ENCODE measurements around the gene PTPRN2. TPM values are rescaled to one million over a fixed set of nuclear protein-coding genes. Genes with fewer than 3 reads are reported as not detected.

Gene PTPRN2
- polyA plus RNA-seq, 4 donors: 7.3 to 11.4 (median 8.0) TPM

DNA sequence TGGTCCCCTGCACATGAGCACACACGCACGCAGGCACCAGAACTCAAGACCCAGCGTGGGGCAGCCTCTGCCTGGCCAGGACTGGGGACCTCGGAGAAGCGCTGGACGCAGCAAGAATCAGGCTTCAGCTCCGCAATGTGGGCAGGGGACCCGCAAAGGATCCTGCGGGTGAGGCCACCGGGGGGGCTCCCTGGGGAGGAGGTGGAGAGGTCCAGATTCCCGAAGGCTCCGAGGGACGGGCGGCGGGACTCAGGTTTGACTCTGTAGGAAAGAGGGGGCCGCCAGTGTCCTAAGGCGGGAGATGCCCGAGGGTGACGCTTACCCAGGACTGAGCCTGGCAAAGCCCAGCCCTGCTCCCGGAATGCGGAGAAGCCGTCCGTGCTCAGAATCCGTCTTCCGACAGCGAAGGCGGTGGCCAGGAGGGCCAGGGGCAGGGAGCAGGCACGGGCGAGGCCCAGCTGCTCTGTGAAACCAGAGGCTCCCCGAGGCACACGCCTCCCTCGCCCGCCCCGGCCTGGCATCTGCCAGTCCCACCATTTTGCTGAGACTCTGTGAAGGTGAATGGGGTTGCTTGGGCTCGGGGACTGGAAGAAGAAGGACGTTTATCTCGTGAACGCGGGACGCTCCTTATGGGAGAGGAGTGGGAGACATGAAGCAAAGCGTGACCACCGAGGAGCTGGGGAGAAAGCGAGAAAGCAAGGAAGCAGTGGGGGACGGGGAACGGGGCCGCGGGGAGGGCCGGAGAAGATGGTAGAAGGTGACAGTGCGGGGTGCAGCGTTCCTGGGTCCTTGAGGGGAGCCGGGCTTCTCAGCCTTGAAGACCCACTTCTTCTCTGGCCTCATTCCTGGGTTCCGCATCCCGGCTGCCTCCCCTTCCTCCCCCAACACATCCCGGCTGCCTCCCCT is 489.2 kb downstream of the PTPRN2 start:
- no peak for DNase-seq (ENCODE audit: low read depth in 4 of 4, low spot score in 2 of 4)

DNA sequence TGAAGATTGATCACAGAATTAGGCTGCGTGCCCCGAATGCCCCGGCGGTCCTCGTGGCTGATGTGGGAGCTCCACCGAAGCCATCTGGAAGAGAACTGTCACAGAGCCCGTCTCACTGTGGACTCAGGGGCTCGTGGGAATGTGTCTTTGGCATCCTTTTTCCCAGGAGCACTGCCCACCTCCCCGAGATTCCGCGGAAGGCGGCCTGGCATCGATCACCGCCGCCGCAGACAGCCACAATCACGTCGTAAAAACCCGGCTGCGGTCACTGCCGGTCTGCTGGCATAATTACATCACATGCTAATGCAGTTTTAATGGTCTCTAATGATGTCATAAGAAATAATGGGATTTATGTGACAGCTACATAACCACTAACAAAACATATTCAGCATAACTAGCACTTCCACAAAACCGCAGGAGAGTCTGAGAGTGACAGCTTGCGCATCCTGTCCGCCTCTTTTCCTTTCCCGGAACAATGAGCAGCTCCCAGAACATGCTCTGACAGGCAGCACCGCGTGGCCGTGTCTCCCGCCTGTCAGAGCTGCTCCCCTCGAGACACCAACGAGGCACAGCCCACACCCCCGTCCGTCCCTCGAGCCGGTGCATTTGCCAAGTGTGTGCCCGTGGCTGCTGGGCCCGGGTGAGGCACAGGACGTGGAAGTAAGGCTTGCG is 490.0 kb downstream of the PTPRN2 start:
- no peak for DNase-seq (ENCODE audit: low read depth in 4 of 4, low spot score in 2 of 4)

DNA sequence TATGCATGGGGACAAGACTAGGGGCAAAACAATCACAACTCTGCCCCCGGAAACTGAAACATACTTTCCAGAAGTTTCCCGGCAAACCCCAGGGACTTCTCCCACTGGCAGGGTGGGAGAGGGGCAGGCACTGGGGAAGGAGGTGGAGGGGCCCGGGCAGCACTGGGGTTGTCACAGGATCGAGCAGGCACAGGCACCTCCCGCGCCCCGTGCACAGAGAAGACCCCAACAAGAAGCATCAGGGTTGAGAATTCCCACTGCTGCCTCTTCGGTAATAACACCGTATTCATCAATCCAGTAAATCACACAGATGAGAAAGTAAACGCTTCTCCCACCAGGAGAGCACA is 490.5 kb downstream of the PTPRN2 start:
- no peak for DNase-seq (ENCODE audit: low read depth in 4 of 4, low spot score in 2 of 4)

DNA sequence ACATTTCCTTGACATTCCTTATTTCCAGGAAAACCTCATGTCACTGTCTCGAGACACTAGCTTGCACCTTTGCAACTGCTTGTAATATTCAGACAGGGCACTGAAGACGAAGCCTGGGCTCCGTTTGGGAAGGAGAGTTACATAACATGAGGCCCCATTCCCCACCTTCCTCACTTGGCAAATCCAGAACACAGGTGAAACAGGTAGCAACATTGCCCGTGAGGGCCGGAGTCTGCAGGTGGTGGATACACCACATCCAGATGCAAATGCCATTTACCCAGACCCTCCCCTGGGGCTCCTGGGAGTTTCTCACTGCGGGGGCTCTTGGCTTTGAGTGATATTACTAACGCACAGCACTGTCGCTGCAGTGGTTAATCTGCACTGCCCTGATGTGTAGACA is 491.0 kb downstream of the PTPRN2 start:
- no peak for DNase-seq (ENCODE audit: low read depth in 4 of 4, low spot score in 2 of 4)

DNA sequence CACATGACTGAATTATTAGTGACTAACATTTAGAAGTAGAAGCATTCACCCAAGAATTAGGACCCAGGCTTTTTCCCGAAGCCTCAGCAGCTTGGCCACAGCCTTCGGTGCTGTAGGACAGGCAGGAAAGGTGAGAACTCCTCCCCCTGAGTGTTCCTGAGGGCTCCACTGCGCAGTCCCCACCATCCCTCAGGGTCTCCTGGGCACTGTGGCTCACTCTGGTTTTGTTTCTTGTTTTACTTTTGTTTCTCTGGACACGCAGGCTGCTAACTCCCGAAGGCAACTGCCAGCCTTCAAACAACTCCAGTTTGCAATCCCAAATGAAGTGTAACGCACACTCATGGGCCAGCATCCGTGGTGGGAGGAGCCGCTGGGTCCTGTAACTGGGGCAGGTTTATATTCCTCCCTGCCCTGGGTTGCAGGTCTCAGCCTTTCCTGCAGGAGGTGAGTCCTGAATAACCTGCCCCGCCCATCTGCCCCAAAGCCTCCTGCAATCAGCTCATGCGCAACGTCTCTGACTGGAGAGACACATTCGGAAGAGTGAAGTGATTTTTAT is 492.9 kb downstream of the PTPRN2 start:
- DNase-seq (ENCODE audit: low read depth in 4 of 4, low spot score in 2 of 4): no peak

DNA sequence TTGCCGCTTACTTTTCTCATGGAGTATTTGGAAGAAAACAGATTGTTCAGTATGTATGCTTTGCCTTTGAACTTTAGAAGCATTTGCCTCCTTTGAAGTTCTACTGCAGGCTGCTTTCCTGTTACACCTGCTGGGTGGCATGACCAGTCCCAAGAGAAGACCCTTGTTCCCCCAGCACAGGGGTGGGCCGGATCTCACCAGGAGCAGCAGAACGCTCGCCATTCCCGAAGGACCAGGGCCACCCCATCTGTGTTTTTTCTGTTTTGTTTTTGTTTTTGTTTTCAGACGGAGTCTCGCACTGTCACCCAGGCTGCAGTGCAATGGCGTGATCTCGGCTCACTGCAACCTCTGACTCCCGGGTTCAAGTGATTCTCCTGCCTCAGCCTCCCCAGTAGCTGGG is 493.6 kb downstream of the PTPRN2 start:
- DNase-seq (ENCODE audit: low read depth in 4 of 4, low spot score in 2 of 4): no peak

DNA sequence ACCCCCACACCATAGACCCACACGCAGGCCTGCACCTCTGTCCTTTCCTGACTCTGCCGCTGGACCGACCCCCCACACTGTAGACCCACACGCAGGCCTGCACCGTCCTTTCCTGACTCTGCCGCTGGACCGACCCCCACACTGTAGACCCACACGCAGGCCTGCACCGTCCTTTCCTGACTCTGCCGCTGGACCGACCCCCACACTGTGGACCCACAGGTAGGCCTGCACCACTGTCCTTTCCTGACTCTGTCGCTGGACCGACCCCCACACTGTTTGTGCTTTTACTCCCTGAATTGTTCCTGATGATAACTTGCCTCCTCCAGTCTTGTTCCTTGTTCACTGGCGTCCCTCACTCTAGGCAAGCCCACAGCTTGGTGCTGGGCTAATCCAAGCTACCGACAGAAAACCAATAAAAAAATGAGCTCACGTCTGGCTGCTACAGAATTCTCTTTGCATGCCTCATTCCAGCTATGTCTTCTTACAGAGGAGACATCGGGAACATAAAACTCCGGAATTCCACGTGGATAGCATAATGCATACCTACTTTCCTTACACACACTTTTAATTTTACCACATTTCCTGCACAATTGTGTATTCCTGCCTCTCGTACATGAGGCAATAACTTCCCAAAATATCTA is 494.3 kb downstream of the PTPRN2 start:
- DNase-seq (ENCODE audit: low read depth in 4 of 4, low spot score in 2 of 4): no peak

DNA sequence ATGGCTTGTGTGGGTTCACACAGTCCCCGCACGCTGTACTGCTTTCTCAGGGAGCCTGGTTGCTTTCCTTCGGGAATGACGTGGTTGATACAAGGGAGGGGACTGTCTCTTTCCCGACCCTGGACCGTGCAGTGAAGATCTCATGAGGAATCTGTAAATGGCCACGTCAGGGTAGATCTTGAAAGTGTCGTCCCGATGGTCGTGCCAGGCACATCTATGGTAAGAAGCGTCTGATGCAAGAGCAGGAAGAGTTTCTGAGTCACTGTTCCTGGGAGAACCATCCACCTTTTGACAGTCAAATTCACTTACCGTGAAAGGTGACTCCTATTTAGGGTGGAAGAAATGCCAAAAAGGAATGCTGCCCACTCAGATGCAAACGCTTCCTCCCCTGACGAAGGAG is 500.4 kb downstream of the PTPRN2 start:
- no peak for DNase-seq (ENCODE audit: low read depth in 4 of 4, low spot score in 2 of 4)

DNA sequence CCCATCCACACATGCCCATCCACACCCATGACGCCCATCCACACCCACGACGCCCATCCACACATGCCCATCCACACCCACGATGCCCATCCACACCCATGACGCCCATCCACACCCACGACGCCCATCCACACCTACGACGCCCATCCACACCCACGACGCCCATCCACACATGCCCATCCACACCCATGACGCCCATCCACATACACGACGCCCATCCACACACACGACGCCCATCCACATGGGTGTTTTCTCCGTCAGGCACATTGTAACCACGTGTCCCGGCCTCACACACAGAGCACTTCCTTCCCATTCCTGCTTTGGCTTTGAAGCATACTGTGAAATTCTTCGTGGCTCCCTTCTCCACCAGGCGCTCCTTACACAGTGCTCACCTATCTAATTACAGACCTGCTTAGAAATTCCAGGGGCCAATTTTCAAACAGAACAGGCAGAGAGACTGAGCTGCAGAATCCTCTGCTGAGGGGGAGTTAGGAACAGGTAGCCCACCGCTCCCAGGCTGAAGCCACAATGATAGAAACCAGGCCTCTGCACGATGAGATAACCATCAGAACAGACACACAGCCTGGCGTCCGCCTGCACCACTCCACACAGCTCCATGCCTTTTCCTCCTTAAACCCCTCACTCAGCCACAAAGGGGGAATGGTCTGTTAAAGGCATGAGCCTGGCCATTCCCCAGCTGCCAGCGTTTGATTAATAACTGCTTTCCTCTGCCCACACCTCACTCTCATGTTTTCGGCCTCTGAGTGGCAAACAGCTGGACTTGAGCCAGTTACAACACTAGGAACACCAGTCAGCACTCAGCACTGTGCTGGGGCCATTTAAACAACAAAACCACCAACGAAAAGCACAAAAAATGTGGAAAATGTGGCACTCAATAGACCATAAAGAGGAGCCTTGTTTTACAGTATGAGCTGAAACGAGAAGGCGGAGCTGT is 501.6 kb downstream of the PTPRN2 start:
- DNase-seq (ENCODE audit: low read depth in 4 of 4, low spot score in 2 of 4): no peak

DNA sequence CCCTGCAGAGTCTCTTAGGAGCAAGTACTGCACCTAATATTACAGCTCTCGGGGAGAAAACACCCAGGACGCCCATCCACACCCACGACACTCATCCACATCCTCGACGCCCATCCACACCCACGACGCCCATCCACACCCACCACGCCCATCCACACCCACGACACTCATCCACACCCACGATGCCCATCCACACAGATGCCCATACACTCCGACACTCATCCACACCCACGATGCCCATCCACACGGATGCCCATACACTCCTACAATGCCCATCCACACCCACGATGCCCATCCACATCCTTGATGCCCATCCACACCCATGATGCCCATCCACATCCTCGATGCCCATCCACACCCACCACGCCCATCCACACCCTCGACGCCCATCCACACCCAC is 503.1 kb downstream of the PTPRN2 start:
- DNase-seq (ENCODE audit: low read depth in 4 of 4, low spot score in 2 of 4): no peak

DNA sequence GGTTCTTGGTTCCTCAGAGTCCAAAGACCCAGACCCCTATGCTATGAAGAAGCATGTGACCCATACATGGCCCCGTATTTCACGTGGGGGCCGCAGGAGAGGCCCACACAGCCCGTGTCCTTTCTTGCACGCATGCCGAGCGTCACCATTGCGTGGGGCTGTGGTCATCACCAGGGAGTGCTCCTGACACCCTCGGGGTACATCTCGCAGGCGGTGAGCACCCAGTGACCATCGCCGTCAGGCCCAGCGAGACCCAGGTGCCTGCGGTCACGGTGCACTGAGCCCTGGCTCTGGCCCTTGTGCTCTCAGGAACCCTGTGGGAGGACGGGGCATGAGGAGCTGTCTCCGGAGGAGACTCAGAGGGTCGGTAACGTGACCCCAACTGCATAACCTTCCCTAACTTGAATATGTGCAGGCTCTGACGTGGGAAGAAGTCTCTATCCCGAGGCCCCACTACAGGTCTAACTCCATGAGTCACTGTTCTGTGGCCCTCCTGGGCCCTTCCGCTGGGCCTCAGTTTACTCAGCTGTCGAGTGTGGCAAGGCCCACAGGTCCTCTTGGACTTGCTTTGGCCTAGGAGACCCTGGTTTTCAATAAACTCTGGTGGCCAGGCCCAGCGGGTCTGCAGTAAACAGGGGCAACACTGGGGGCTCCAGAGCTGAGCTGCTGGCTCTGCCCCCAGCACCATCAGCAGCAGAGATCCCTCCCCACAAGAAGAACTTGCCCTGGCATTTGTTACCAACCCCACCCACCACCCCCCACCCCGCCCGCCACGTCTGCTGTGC is 503.9 kb downstream of the PTPRN2 start:
- DNase-seq (ENCODE audit: low read depth in 4 of 4, low spot score in 2 of 4): no peak

DNA sequence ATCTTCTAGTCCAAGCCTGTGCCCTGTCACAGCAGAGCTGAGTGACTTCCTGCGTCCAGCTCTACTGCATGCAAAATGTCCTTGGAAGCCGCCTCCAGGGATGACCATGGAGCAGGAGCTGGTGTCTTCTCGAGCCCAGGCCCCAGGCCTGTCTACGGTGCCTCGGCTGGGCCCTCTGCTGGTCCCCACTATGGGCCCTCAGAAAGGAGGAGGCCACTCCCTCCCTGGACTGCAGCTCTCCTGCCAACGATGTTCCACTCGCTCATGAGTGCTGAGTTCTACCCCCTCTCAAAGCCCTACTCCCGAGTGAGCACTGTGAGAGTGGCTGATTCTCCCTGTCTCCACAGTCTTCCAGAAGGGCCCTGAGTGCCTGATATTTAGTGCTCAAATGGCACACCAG is 504.9 kb downstream of the PTPRN2 start:
- no peak for DNase-seq (ENCODE audit: low read depth in 4 of 4, low spot score in 2 of 4)

DNA sequence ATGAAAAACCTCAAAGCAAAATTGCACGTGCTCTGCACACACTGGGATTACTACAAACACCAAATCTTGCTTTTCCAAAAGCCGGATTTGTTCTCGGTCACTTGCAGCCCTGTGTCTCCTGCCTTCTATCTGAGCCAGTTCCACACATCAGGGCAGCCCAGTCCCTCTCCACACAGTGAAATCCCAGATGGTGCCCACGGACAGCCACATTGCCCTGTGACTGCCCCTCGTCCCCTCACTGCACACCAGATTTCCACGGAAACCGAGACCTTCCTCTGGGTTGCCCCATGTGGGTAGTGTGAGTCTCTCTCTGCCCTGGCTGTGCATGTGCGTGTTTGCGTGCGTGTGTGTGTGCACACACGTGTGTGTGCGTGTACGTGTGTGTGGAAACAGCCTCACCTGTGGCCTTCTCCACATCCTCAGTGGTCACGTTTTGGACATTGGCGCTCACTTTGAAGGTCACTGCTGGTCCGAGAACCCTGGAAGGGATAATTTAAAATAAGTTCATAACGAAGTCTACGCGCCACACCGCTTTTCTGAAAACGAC is 506.7 kb downstream of the PTPRN2 start:
- no peak for DNase-seq (ENCODE audit: low read depth in 4 of 4, low spot score in 2 of 4)

DNA sequence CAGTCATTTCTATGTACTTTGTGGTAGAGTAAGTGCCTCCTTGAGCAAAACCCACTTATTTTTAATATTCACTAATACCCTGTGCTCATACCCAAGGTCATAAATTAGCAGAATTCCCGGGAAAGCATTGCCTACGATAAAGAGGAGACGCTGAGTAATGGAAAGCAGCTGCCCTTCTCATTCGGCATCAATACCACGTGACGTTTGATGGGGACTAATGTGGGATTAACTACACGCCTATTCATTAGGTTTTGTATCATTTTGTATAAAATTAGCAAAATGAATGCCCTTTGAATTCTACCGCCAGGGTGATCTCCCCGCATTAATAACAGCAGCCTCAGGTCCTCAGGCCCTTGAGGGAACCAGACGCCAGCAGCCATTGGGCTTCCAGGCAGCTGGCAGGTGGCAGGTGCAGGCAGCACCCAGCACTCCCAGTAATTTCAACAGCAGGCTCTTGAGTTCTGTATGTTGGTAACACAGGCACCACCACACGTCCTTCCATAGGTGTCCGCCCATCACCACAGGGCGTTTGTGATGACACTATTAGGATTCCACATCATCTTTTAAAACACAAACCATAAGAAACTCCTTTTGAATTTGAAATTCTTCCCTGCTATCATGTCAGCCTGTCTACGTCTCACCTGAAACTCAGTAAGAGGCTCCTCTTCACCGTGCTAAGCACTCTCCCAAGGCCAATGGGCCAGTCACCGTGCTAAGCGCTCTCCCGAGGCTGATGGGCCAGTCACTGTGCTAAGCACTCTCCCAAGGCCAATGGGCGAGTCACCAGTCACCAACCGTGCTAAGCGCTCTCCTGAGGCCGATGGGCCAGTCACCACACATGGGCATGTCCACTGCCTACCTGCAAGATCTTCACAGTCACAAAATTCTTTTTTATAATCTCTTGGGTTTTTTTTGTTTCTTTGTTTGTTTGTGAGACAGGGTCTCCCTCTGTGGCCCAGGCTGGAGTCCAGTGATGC is 509.4 kb downstream of the PTPRN2 start:
- no peak for DNase-seq (ENCODE audit: low read depth in 4 of 4, low spot score in 2 of 4)

DNA sequence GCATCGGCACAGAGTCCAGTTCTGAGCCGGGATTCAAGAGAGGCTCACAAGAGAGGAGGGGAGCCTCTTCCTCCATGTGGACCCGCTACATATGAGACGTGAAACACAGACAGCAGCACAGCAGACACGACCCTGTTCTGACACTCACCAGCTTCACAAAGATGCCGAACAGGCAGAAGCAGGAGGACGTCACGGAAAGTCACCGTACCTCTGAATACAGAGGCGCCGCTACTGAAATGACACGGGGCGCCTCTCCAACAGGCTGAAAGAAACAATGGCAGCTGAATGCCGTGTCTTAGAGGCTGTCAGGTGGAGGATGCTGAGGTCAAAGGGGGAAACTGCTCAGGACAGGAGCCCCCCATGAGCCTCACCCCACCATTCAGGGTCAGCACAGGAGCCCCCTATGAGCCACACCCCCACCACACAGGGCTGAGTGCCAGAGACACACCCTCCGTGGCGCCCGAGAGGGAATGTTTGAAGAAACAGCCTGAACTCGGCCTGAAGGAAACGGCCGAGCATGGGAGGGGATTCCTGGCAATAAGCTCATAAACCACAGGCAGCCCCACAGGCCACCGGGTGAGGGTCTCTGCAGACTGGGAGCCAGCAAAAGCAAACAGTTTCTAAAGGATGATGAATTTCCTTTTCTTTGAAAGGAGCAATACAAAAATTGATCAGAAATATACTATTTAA is 510.3 kb downstream of the PTPRN2 start:
- no peak for DNase-seq (ENCODE audit: low read depth in 4 of 4, low spot score in 2 of 4)

DNA sequence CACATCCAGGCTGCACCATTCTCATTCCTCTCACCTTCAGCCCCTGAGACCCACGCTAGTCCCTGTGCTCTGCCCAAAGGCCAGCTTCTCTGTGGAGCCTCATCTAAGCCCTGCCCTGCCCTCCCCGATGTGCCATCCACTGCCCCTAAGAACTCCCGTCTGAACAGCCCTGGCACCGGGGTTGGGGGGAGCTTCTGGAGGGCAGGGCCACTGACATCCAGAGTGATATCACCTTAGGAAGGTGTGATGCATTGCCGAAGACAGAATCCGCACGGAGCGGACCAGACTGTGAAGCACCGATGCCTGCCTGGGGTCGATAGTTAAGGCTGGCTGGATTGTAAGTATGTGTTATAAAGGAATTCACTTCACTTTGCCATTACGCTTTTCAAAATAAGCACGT is 511.0 kb downstream of the PTPRN2 start:
- DNase-seq (ENCODE audit: low read depth in 4 of 4, low spot score in 2 of 4): no peak

DNA sequence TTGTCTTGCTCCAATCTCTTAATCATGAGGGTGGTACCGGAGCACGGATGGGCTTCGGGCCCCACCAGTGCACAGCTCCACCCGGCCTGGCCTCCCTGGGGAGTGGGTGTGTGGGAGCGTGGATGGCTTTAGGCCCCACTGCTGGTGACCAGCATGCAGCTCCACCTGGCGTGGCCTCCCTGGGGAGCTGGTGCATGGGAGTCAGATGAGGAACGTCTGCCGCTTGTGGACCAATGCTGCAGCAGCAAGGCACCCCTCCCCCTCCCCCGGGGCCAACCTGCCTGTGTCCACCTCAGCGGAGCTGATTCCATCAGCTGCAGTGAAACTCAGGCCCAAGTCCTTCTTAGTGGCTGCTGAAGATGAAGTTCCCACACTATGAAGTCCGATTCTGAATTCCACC is 511.4 kb downstream of the PTPRN2 start:
- DNase-seq (ENCODE audit: low read depth in 4 of 4, low spot score in 2 of 4): no peak

DNA sequence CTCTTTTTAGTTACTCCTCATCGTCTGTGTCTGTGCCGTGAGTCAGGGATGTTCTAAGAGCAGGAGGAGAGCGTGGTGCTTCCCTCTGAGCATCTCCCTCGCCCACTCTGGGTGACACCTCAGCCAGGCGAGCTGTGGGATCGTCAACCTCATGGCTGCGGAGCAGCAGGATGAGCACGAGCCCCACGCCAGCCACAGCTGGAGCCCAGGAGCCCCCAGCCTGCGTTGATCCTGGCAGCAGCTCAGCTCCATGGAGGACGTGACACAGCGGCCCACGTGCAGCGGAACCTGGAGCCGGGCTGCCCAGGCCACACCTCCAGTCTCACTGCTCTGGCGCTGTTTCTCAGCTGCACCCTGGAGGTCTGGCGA is 512.0 kb downstream of the PTPRN2 start:
- no peak for DNase-seq (ENCODE audit: low read depth in 4 of 4, low spot score in 2 of 4)

All from left renal cortex interstitium (tissue), 4 donors.